OCI-LY3 (cell line): ENCODE results near the gene FES.
"Not testable (repeated sequence)": the region's sequence is repeated elsewhere in the genome, so short reads cannot be mapped to it uniquely, and the experiment has no call there.

Source experiments
- H2AFZ ChIP-seq: fragments of 200-600, 300-600 bp; shearing (Covaris generic); 2 replicates; pipeline ENCODE4 v1.6.0; 2014; ENCODE audit warnings: antibody characterized with exemption, low read depth, low read length
- H3K27ac ChIP-seq: fragments of 200-600, 300-600 bp; sonication (generic); 2 replicates; pipeline ENCODE4 v1.5.1; 2014; ENCODE audit warnings: mild to moderate bottlenecking, low read length, moderate library complexity, mixed read lengths
- H3K27me3 ChIP-seq: fragments of 200-600, 300-600 bp; sonication (generic); 2 replicates; pipeline ENCODE4 v1.6.1; 2014; ENCODE audit warnings: low read depth, low read length, mixed read lengths
- H3K36me3 ChIP-seq: fragments of 200-600, 300-600 bp; sonication (generic); replicated peaks from 2 replicates; pipeline ENCODE3; 2014; ENCODE audit warnings: low read depth, low read length, mixed read lengths
- H3K4me1 ChIP-seq: fragments of 300-600, 200-600 bp; sonication (generic); 2 replicates; pipeline ENCODE4 v1.6.1; 2014; ENCODE audit warnings: low read length, mixed read lengths
- H3K4me2 ChIP-seq: fragments of 200-600, 300-600 bp; sonication (generic); 2 replicates; pipeline ENCODE4 v1.6.1; 2014; ENCODE audit warnings: low read length, mixed read lengths
- H3K4me3 ChIP-seq: fragments of 300-600, 200-600 bp; sonication (generic); 2 replicates; pipeline ENCODE4 v1.5.1; 2014; ENCODE audit warnings: antibody characterized with exemption, mild to moderate bottlenecking, low read length, moderate library complexity
- H3K79me2 ChIP-seq: fragments of 300-600, 200-600 bp; shearing (Covaris generic); 2 replicates; pipeline ENCODE4 v1.6.1; 2014; ENCODE audit warnings: mild to moderate bottlenecking, low read length, mixed read lengths
- H3K9ac ChIP-seq: fragments of 300-600, 200-600 bp; shearing (Covaris generic); 2 replicates; pipeline ENCODE4 v1.6.0; 2014; ENCODE audit warnings: mild to moderate bottlenecking, low read length, moderate library complexity
- H3K9me3 ChIP-seq: fragments of 200-600, 300-600 bp; shearing (Covaris generic); 2 replicates; pipeline ENCODE4 v1.6.1; 2014; ENCODE audit warnings: low read length, mixed read lengths; ENCODE audit not compliant: insufficient read depth
- H4K20me1 ChIP-seq: fragments of 200-600, 300-600 bp; sonication (generic); 2 replicates; pipeline ENCODE4 v1.6.1; 2016; ENCODE audit warnings: low read length, mixed read lengths; ENCODE audit not compliant: insufficient read depth
- CTCF ChIP-seq: fragments of 200-600, 300-600 bp; sonication (generic); IDR thresholded peaks from 2 replicates; pipeline ENCODE4 v1.5.1; 2014; ENCODE audit warnings: antibody characterized with exemption, low read length, low read depth
- EZH2phosphoT487 ChIP-seq: fragments of 200-600 bp; shearing (Covaris generic); IDR thresholded peaks from 2 replicates; pipeline ENCODE4 v1.6.1; 2018; ENCODE audit warnings: antibody characterized with exemption, mixed run types, low read depth

The FES gene

GRCh38 chr15:90892498-90893174 is 8.3 kb downstream of the FES start:
- no peak overlapping the region for H3K9ac ChIP-seq
- peaks cover 5% of the 10 kb centered on the region for H3K36me3 ChIP-seq
- TF ChIP-seq CTCF, result no peak

GRCh38 chr15:90893175-90894090 is 9.1 kb downstream of the FES start:
- Histone ChIP-seq H3K9me3 (no peaks in the 10 kb centered on the region), H3K4me2 (peak overlapping the region; percentile 98), H4K20me1 (no peaks in the 10 kb centered on the region), H3K79me2 (peaks cover 10% of the 10 kb centered on the region), H3K9ac (peak overlapping the region; percentile 86), H3K27ac (no peak overlapping the region), H3K27me3 (no peaks in the 10 kb centered on the region), H2AFZ (peak overlapping the region; percentile 98), H3K4me3 (peak overlapping the region; percentile 99), H3K4me1 (peaks cover 21% of the 10 kb centered on the region), H3K36me3 (peaks cover 5% of the 10 kb centered on the region)
- TF ChIP-seq EZH2phosphoT487 (no peak), CTCF (peak; percentile 90)

More at GRCh38 chr15:90892498-90893174, 8.3 kb downstream of the FES start:
- Histone ChIP-seq H3K4me2 (peak overlapping the region; percentile 98), H3K9me3 (no peaks in the 10 kb centered on the region), H2AFZ (peak overlapping the region; percentile 98), H3K27ac (no peak overlapping the region), H3K4me3 (peak overlapping the region; percentile 99), H3K27me3 (no peaks in the 10 kb centered on the region), H4K20me1 (no peaks in the 10 kb centered on the region), H3K4me1 (peaks cover 21% of the 10 kb centered on the region), H3K79me2 (peaks cover 10% of the 10 kb centered on the region)

- TF ChIP-seq EZH2phosphoT487 (no peak), CTCF (no peak)
- Histone ChIP-seq H3K36me3 (peaks cover 5% of the 10 kb centered on the region), H3K9me3 (no peaks in the 10 kb centered on the region), H3K9ac (no peak overlapping the region), H3K27me3 (no peaks in the 10 kb centered on the region), H3K4me1 (peaks cover 21% of the 10 kb centered on the region), H4K20me1 (no peaks in the 10 kb centered on the region), H3K79me2 (peaks cover 10% of the 10 kb centered on the region), H3K4me2 (no peak overlapping the region), H2AFZ (no peak overlapping the region), H3K27ac (no peak overlapping the region), H3K4me3 (no peak overlapping the region)
These were observed 11.3 kb downstream of the FES start for GRCh38 chr15:90895571-90896117.

GRCh38 chr15:90897131-90897655 is 12.9 kb downstream of the FES start:
- peaks cover 28% of the 10 kb centered on the region for H3K4me1 ChIP-seq

More at GRCh38 chr15:90897131-90897655, 12.9 kb downstream of the FES start:
- H2AFZ ChIP-seq, H3K79me2 ChIP-seq, H3K9me3 ChIP-seq, H3K9ac ChIP-seq, H3K27ac ChIP-seq, H4K20me1 ChIP-seq, H3K4me3 ChIP-seq, H3K36me3 ChIP-seq, H3K27me3 ChIP-seq: not testable (repeated sequence)
- peak overlapping the region; percentile 53 for H3K4me2 ChIP-seq
